Measurements from ENCODE around the gene NUP62.

Gene NUP62

GRCh38 chr19:49871349-49871985, 57.8 kb downstream of the NUP62 start:
- no peak for TF ChIP-seq CREB5 (CRISPR knock-in tag; IDR thresholded peaks at IDR 0.05; ENCODE audit: low read depth)
- no peak for TF ChIP-seq ARNTL (CRISPR knock-in tag; IDR thresholded peaks at IDR 0.05; ENCODE audit: borderline replicate concordance, low read depth)
- no peak for TF ChIP-seq RARB (CRISPR knock-in tag; IDR thresholded peaks at IDR 0.05)
- no peak for TF ChIP-seq ZC3H10 (CRISPR knock-in tag; IDR thresholded peaks at IDR 0.05)
- TF ChIP-seq POU6F1 (CRISPR knock-in tag; IDR thresholded peaks at IDR 0.05; ENCODE audit: borderline replicate concordance, low read depth) = no peak
- TF ChIP-seq ZFP30 (CRISPR knock-in tag; IDR thresholded peaks at IDR 0.05) = no peak
- no peak for ATAC-seq

- no peak for ATAC-seq
- no peak for TF ChIP-seq ISL1 (CRISPR knock-in tag; IDR thresholded peaks at IDR 0.05)
- no peak for TF ChIP-seq ZNF70 (CRISPR knock-in tag; IDR thresholded peaks at IDR 0.05)
- TF ChIP-seq OSR1 (CRISPR knock-in tag; IDR thresholded peaks at IDR 0.05) = no peak
- no peak for TF ChIP-seq ZNF8 (CRISPR knock-in tag; IDR thresholded peaks at IDR 0.05)
- no peak for TF ChIP-seq ZFP30 (CRISPR knock-in tag; IDR thresholded peaks at IDR 0.05)
- TF ChIP-seq ARNTL (CRISPR knock-in tag; IDR thresholded peaks at IDR 0.05; ENCODE audit: borderline replicate concordance, low read depth) = no peak
- TF ChIP-seq ZFP3 (CRISPR knock-in tag; IDR thresholded peaks at IDR 0.05) = no peak
- no peak for TF ChIP-seq CSDC2 (CRISPR knock-in tag; IDR thresholded peaks at IDR 0.05)
- no peak for TF ChIP-seq ZNF565 (CRISPR knock-in tag; conservative IDR thresholded peaks at IDR 0.05; ENCODE audit: low read depth)
- no peak for TF ChIP-seq BACH2 (CRISPR knock-in tag; IDR thresholded peaks at IDR 0.05; ENCODE audit: borderline replicate concordance)
- TF ChIP-seq GLIS3 (CRISPR knock-in tag; IDR thresholded peaks at IDR 0.05) = no peak
- TF ChIP-seq TSHZ2 (CRISPR knock-in tag; IDR thresholded peaks at IDR 0.05) = no peak
- TF ChIP-seq PPARA (CRISPR knock-in tag; IDR thresholded peaks at IDR 0.05; ENCODE audit: borderline replicate concordance) = no peak
- no peak for TF ChIP-seq CSRNP3 (CRISPR knock-in tag; IDR thresholded peaks at IDR 0.05)
- no peak for TF ChIP-seq SNAI2 (CRISPR knock-in tag; IDR thresholded peaks at IDR 0.05)
- TF ChIP-seq TOX (CRISPR knock-in tag; IDR thresholded peaks at IDR 0.05; ENCODE audit: borderline replicate concordance) = no peak
- no peak for TF ChIP-seq CREB5 (CRISPR knock-in tag; IDR thresholded peaks at IDR 0.05; ENCODE audit: low read depth)
- no peak for TF ChIP-seq TCF4 (CRISPR knock-in tag; IDR thresholded peaks at IDR 0.05; ENCODE audit: borderline replicate concordance)
- TF ChIP-seq RARB (CRISPR knock-in tag; IDR thresholded peaks at IDR 0.05) = no peak
Observed at GRCh38 chr19:49870309-49870901, 58.9 kb downstream of the NUP62 start.
